ENCODE data around the gene DLX5. TPM values are rescaled to one million over a fixed set of nuclear protein-coding genes. Genes with fewer than 3 reads are reported as not detected.

Gene DLX5
- total RNA-seq, 4 donors from 2014 or later, result not detected

DNA sequence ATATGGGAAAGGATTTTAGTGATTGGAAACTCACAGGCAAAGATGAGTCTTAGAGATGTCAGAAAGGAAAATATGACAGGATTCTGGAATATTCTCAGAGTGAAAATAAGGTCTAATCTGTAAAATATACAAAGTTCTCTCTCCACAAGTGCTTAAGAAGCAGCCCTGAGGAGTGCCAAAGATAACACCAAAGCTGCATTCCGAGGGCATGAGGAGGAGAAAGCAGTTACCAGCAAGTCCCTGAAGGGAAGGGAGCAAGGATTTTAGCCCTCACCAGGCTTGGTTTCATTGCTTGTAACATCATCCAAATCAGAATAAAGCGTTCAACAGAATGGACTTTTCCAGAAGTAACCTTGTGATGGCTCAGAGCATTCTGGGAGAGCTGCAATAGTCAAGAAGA, 50.6 kb downstream of the DLX5 start:
- Histone ChIP-seq H3K36me3 (no peaks in the 10 kb centered on the region), H3K4me1 (no peaks in the 10 kb centered on the region), H3K4me3 (no peak overlapping the region), H3K9me3 (no peaks in the 10 kb centered on the region), H3K27me3 (no peaks in the 10 kb centered on the region), H3K27ac (no peak overlapping the region)
- DNase-seq, result no peak
- TF ChIP-seq, protein P1, sequence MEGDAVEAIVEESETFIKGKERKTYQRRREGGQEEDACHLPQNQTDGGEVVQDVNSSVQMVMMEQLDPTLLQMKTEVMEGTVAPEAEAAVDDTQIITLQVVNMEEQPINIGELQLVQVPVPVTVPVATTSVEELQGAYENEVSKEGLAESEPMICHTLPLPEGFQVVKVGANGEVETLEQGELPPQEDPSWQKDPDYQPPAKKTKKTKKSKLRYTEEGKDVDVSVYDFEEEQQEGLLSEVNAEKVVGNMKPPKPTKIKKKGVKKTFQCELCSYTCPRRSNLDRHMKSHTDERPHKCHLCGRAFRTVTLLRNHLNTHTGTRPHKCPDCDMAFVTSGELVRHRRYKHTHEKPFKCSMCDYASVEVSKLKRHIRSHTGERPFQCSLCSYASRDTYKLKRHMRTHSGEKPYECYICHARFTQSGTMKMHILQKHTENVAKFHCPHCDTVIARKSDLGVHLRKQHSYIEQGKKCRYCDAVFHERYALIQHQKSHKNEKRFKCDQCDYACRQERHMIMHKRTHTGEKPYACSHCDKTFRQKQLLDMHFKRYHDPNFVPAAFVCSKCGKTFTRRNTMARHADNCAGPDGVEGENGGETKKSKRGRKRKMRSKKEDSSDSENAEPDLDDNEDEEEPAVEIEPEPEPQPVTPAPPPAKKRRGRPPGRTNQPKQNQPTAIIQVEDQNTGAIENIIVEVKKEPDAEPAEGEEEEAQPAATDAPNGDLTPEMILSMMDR (IDR thresholded peaks at IDR 0.05), result no peak
- TF ChIP-seq POLR2A (IDR thresholded peaks at IDR 0.05), result no peak

DNA sequence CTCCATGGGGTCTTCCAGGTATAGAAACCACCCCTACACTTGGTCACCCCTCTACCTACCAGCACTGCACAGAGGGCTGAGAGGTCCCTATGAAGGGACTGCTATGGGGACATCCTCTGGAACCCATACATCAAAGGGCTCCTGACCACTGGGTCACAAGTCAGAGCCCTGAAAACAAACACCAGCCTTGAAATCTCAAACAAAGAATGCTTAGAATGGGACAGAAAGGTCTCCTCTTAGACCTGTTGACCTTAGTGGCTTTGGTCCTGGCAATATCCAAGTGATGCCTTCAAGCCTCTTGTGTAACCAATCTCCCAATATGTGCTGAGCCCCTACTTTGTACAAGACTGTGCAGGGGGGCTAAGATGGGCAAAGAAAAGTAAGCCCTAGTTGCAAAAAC, 53.9 kb downstream of the DLX5 start:
- H3K36me3 ChIP-seq, result no peaks in the 10 kb centered on the region
- TF ChIP-seq, protein P1 (IDR thresholded peaks at IDR 0.05), result no peak
- TF ChIP-seq POLR2A (IDR thresholded peaks at IDR 0.05), result no peak
- no peak overlapping the region for H3K27ac ChIP-seq
- no peaks in the 10 kb centered on the region for H3K27me3 ChIP-seq
- no peak overlapping the region for H3K4me3 ChIP-seq
- no peaks in the 10 kb centered on the region for H3K9me3 ChIP-seq
- H3K4me1 ChIP-seq, result no peaks in the 10 kb centered on the region
- DNase-seq, result no peak

Small RNA genes lying within 50 kb of the gene (small RNA-seq; reads per million reads assigned to genes)
- gene RF01778, result 0 reads per million in 2 donors

Other genes starting within 250 kb of the DLX5 start
- not detected for gene DLX6, start 19.3 kb downstream of the DLX5 start, total RNA-seq
- 10 to 100 TPM in 1 of 4 donors, 1 to 10 TPM in 3; 2.9 to 25.6 (median 6.2) TPM for gene SDHAF3, start 92.9 kb upstream of the DLX5 start, total RNA-seq

Measured in Peyer's patch (tissue), 4 donors.